ENCODE data around the gene SLC37A1.
"Not testable (repeated sequence)": the region's sequence is repeated elsewhere in the genome, so short reads cannot be mapped to it uniquely, and the experiment has no call there.

Gene SLC37A1

GRCh38 chr21:42624095-42624790, 110.6 kb downstream of the SLC37A1 start:
- DNase-seq, result no peak

- DNase-seq, result no peak
Measured at GRCh38 chr21:42624936-42625335, 111.3 kb downstream of the SLC37A1 start.

DNA sequence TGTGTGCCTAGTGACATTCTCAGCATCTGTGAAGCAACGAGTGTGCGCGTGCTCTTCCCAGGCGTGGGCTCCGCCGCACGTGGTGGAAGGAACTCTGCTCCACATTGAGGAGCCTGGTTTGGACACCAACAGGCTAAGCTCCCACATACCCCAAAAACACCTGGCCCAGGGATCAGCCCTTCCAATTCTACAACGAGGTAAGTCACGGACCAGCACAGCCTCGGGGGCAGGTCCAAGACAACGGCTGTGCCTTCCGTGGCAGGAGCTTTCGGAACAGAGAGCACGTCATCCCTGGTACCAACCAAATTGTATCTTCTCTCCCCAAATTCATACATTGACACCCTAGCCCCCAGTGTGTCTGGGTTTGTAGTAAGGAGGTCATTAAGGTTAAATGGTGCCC, 112.5 kb downstream of the SLC37A1 start:
- no peak for DNase-seq

DNA sequence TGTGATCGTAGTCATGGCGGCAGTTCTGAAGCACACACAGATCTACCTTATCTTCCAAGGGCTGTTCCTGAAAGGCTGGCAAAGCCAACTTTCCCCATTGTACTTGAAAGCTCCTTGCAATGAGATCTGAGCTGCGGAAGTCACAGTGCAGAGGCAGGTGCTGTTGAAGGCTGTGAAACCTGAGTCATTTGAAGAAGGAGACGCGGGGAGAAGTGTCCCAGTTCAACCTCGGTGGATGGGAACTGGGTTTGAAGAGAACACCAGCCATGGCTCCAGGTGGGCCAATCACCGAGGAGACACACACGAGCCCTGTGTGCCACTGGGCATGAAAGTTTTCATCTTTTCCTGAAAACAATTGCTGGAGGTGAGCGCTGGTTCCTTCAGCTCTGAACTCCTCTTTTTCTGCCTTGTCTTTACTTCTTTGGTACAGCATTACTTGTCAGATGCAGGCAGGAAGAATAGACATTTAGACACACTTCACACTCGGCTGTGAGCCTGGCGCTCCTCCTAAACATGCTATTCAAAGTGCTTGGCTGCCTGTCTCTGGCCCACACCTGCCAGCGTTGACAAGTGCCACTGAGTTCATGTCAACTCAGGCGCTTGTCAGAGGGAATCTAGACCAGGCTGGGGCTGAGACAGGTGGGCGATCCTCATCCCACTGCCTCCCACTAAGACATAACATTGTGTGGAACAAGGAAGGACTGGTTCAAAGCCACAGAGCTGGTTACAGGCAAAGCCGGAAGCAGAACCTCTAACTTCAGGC, 114.1 kb downstream of the SLC37A1 start:
- no peak for DNase-seq

DNA sequence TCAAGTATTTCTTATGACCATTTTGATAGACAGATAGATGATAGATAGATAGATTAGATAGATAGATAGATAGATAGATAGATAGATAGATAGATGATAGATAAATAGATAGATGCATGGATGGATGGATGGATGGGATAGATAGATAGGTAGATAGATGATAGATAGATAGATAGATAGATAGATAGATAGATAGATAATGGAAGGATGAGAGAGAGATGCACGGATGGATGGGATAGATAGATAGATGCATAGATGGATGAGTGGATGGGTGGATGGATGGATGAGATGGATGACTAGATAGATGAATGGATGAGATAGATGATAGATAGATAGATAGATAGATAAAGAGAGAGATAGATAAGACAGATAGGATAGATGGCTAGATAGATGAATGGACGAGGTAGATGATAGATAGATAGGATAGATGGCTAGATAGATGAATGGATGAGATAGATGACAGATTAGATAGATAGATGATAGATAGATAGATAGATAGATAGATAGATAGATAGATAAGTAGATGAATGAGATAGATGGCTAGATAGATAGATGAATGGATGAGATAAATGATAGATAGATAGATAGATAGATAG, 114.9 kb downstream of the SLC37A1 start:
- DNase-seq, result not testable (repeated sequence)

DNA sequence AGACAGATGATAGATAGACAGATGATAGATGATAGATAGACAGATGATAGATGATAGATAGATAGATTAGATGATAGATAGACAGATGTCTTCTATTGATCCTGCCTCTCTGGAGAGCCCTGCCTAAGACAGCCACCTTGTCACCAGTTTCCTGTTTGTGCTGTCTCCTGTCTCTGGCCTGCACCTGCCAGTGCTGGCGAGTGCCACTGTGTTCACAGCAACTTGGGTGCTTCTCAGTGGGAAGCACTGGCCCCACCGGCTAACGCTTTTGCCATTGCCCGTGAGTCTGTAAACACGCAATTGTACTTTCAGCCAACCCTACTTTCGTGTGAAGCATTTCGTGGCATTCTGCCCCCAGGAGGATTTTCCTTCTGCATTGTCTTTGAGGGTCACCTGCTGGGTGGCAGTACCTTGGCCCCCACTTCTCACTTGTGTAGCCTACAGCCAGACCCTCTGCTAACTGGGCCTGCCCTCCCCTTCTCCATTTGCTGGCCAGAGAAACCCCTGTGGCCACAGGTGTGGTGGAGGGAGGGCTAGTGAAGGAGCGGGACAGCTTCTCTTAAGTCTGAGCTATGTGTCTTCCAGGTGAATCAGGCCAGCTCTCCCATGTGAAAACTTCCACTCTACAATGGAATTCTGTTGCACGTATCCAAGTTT, 116.4 kb downstream of the SLC37A1 start:
- no peak for DNase-seq

DNA sequence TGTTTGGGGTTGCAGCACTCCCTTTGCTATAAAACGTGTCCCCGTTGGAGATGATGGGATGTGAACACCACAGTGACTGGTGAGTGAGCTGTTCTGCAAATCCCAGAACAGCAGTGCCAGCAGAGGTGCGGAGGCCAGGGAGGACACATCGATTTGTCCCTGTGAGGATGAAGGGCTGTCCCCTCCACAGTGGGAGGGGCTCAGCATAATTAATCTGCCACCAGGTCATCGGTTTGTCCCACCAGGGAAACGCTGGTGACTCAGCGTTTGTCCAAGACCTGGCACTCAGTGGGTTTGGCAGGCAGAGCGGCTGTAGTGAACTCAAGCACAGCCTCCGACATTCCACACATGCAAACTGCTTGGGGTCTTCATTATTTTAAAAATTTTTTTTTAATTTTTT, 117.0 kb downstream of the SLC37A1 start:
- no peak for DNase-seq

All from activated effector memory CD4-positive, alpha-beta T cell treated with Interleukin-2 at 50 U/mL for 16 hours (primary cell).